ENCODE results near the gene RPN1. TPM values are rescaled to one million over a fixed set of nuclear protein-coding genes. Genes with fewer than 3 reads are reported as not detected.

Gene RPN1
- total and polyA plus RNA-seq, 2 of the 8 experiments (the other 6 are each of a cell fraction or from before 2014, with no cell fraction given), result 165 to 211 TPM

GRCh38 chr3:128603313-128603712 is 47.3 kb downstream of the RPN1 start:
- H3K27ac ChIP-seq (ENCODE audit: low read depth, low read length), result no peak overlapping the region
- no peak for DNase-seq (ENCODE audit: low read depth in 1 of 2, low spot score in 2 of 2)
- 95% methylated on average over 8 of the region's 8 CpGs; no CpG with 5 or more reads in 1 of the 2 experiments for WGBS, 2 experiments (ENCODE audit: extremely low coverage in 1 of 2, insufficient coverage in 1 of 2, insufficient read length in 1 of 2, insufficient replicate concordance in 2 of 2, low coverage in 1 of 2, low lambda C conversion rate in 2 of 2, missing lambda C conversion rate in 1 of 2)
- no peak overlapping the region for H3K14ac ChIP-seq (ENCODE audit: insufficient read length)
- H2AK5ac ChIP-seq (ENCODE audit: low read depth, low read length), result no peak overlapping the region
- no peaks in the 10 kb centered on the region for H3K79me2 ChIP-seq (ENCODE audit: control insufficient read depth in 1 of 2, insufficient read depth in 2 of 2, low read length in 2 of 2)
- H4K8ac ChIP-seq (ENCODE audit: extremely low read depth, insufficient read depth, low read length), result peak overlapping the region; percentile 51; the same call in 1 of the 2 replicates
- H3K23ac ChIP-seq (ENCODE audit: insufficient read length), result no peak overlapping the region
- H3K18ac ChIP-seq (ENCODE audit: extremely low read depth, low read length), result no peak overlapping the region
- no peak overlapping the region for H3K56ac ChIP-seq (replicated peaks; ENCODE audit: insufficient read length, low read depth, low read length)
- no peaks in the 10 kb centered on the region for H3K79me1 ChIP-seq (ENCODE audit: low read depth, low read length)
- no peak overlapping the region for H4K91ac ChIP-seq (replicated peaks; ENCODE audit: insufficient read length, low read length)
- H3K4me1 ChIP-seq (replicated peaks in 1 of 4; ENCODE audit: control insufficient read depth in 3 of 4, insufficient read depth in 4 of 4, low read length in 3 of 4), result peaks cover 0 to 2% (median 0%) of the 10 kb centered on the region in 4 experiments; a peak in 1 of 7 replicates
- no peak overlapping the region for H3K4ac ChIP-seq (replicated peaks; ENCODE audit: insufficient read length, low read depth, low read length)
- no peak overlapping the region for H3K4me2 ChIP-seq (ENCODE audit: insufficient read depth in 1 of 2, low read depth in 2 of 2, low read length in 2 of 2)
- no peak overlapping the region for H3K9ac ChIP-seq (replicated peaks in 1 of 4; ENCODE audit: extremely low read depth in 1 of 4, low read depth in 3 of 4, low read length in 3 of 4)
- H4K20me1 ChIP-seq (replicated peaks in 1 of 2; ENCODE audit: control insufficient read depth in 1 of 2, insufficient read depth in 2 of 2, low read length in 2 of 2), result peaks cover 0 to 4% of the 10 kb centered on the region in 2 experiments
- FAIRE-seq, result no peak
- CTCF ChIA-PET (ENCODE audit: partially characterized antibody), result interaction anchor here (0.8 to 11.3 kb wide), 5 partner anchors 10 to 165 kb away, joined by 3 to 182 read pairs (median 11); no protein-coding TSS in a partner anchor
- H2BK120ac ChIP-seq (replicated peaks; ENCODE audit: low read depth, low read length), result no peak overlapping the region
- peaks cover 0 to 8% (median 4%) of the 10 kb centered on the region in 4 experiments; a peak in 4 of 7 replicates for H3K27me3 ChIP-seq (replicated peaks in 1 of 4; ENCODE audit: control insufficient read depth in 3 of 4, extremely low read depth in 1 of 4, insufficient read depth in 3 of 4, low read length in 3 of 4)
- H4K5ac ChIP-seq (ENCODE audit: insufficient read length, low read depth, low read length), result no peak overlapping the region
- no peak overlapping the region for H2BK12ac ChIP-seq (ENCODE audit: low read depth, low read length)
- no peak overlapping the region for H2BK20ac ChIP-seq (ENCODE audit: low read length)
- no peaks in the 10 kb centered on the region for H3K9me3 ChIP-seq (ENCODE audit: insufficient read depth in 2 of 2, low read depth in 1 of 2, low read length in 1 of 2)
- no peak overlapping the region for H2BK5ac ChIP-seq (ENCODE audit: low read depth, low read length)
- no peak overlapping the region for H2AFZ ChIP-seq (ENCODE audit: low read length)
- H3K4me3 ChIP-seq (ENCODE audit: extremely low read depth in 1 of 4, insufficient read depth in 2 of 4, low read depth in 3 of 4, low read length in 4 of 4), result no peak overlapping the region
- no peak overlapping the region for H2BK15ac ChIP-seq (ENCODE audit: low read length)
- H3K36me3 ChIP-seq (ENCODE audit: control insufficient read depth in 2 of 4, insufficient read depth in 4 of 4, low read length in 3 of 4), result no peaks in the 10 kb centered on the region
- H3K23me2 ChIP-seq (ENCODE audit: low read depth, low read length), result peaks cover 5% of the 10 kb centered on the region
- POLR2A ChIA-PET (ENCODE audit: partially characterized antibody), result no interaction called here
- TF ChIP-seq RBBP5 (IDR thresholded peaks at IDR 0.05; ENCODE audit: borderline replicate concordance, low read depth, low read length), result no peak
- no peak for TF ChIP-seq TCF12 (IDR thresholded peaks at IDR 0.05; ENCODE audit: low read depth, low read length)
- TF ChIP-seq GABPA (IDR thresholded peaks at IDR 0.05; ENCODE audit: borderline replicate concordance, insufficient read depth, low read length), result no peak
- TF ChIP-seq EP300 (IDR thresholded peaks at IDR 0.05; ENCODE audit: borderline replicate concordance in 1 of 2, low read depth in 2 of 2, low read length in 2 of 2), result no peak
- no peak for TF ChIP-seq ATF2 (IDR thresholded peaks at IDR 0.05; ENCODE audit: low read length)
- no peak for TF ChIP-seq HDAC6 (IDR thresholded peaks at IDR 0.05; ENCODE audit: low read depth, low read length)
- TF ChIP-seq, protein P1, sequence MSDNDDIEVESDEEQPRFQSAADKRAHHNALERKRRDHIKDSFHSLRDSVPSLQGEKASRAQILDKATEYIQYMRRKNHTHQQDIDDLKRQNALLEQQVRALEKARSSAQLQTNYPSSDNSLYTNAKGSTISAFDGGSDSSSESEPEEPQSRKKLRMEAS (IDR thresholded peaks at IDR 0.05), result no peak
- no peak for TF ChIP-seq RAD21 (IDR thresholded peaks at IDR 0.05 in 1 of 2, conservative IDR thresholded peaks at IDR 0.05 in 1 of 2; ENCODE audit: low read depth in 2 of 2, low read length in 2 of 2)
- no peak for TF ChIP-seq SRF (IDR thresholded peaks at IDR 0.05; ENCODE audit: low read depth, low read length)
- TF ChIP-seq SP4 (IDR thresholded peaks at IDR 0.05; ENCODE audit: low read length), result no peak
